ENCODE results near the gene SMPD3.

DNA sequence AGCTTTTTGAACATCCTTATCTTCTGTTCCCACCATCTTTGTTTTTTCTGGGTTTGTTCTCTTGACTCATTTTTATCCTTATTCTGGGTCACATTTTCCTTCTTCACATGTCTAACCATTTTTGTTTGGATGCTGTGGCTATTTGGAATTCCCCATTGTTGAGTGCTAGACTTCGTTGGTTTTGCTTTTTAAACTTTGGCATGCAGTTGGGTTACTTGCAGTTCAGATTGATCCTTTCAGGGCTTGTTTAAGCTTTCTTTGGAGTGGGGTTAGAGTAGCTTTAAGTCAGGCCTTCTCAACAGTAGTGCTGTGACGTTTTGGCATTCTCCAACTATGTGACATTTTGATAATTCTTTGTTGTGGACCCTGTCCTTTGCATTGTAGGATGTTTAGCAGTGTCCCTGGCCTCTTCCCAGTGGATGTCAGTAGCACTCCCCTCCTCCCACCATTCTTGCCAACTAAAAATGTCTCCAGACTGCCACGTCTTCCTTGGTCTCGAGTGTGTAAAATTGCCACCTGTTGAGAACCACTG is 116.4 kb downstream of the SMPD3 start:
- TF ChIP-seq, protein P1, sequence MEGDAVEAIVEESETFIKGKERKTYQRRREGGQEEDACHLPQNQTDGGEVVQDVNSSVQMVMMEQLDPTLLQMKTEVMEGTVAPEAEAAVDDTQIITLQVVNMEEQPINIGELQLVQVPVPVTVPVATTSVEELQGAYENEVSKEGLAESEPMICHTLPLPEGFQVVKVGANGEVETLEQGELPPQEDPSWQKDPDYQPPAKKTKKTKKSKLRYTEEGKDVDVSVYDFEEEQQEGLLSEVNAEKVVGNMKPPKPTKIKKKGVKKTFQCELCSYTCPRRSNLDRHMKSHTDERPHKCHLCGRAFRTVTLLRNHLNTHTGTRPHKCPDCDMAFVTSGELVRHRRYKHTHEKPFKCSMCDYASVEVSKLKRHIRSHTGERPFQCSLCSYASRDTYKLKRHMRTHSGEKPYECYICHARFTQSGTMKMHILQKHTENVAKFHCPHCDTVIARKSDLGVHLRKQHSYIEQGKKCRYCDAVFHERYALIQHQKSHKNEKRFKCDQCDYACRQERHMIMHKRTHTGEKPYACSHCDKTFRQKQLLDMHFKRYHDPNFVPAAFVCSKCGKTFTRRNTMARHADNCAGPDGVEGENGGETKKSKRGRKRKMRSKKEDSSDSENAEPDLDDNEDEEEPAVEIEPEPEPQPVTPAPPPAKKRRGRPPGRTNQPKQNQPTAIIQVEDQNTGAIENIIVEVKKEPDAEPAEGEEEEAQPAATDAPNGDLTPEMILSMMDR (IDR thresholded peaks at IDR 0.05 in 2 of 3, conservative IDR thresholded peaks at IDR 0.05 in 1 of 3; ENCODE audit: borderline replicate concordance in 1 of 3, insufficient read depth in 1 of 3, low read depth in 2 of 3, low read length in 2 of 3): no peak
- TF ChIP-seq JUND (IDR thresholded peaks at IDR 0.05) (no peak), EZH2 (IDR thresholded peaks at IDR 0.05) (no peak)

All from HCT116 (cell line).